Neutrophil (primary cell): ENCODE results near the gene FLT1.

Experiments used
- H3K27ac ChIP-seq: fragments of 200-600 bp; sonication (generic); 2 replicates; pipeline ENCODE4 v1.5.1; 2016; ENCODE audit warnings: mild to moderate bottlenecking, moderate library complexity
- H3K27me3 ChIP-seq: fragments of 200-600 bp; sonication (generic); 2 replicates; pipeline ENCODE4 v1.6.0; 2016; ENCODE audit warnings: mild to moderate bottlenecking
- H3K36me3 ChIP-seq: fragments of 200-600 bp; sonication (generic); 2 replicates; pipeline ENCODE4 v1.5.1; 2017
- H3K4me1 ChIP-seq, 2 experiments: fragments of 200-600 bp in 1 of 2; sonication (generic) in 1 of 2; 1 replicate in 1 of 2; 2 replicates in 1 of 2; pipeline versions ENCODE4 v1.5.1 to v1.6.1; 2013 to 2016; ENCODE audit warnings: low read depth in 1 of 2, low read length in 1 of 2, mild to moderate bottlenecking in 1 of 2, moderate library complexity in 1 of 2; ENCODE audit not compliant: control insufficient read depth in 1 of 2, insufficient read depth in 1 of 2
- H3K4me3 ChIP-seq, 2 experiments: fragments of 200-600 bp in 1 of 2; sonication (generic) in 1 of 2; 1 replicate in 1 of 2; 2 replicates in 1 of 2; pipeline ENCODE4 v1.5.1; 2013 to 2016; ENCODE audit warnings: low read depth in 1 of 2, low read length in 1 of 2, mild to moderate bottlenecking in 1 of 2, moderate library complexity in 1 of 2
- H3K9me3 ChIP-seq: fragments of 200-600 bp; sonication (generic); 2 replicates; pipeline ENCODE4 v1.5.1; 2016
- CTCF ChIP-seq: fragments of 200-600 bp; sonication (generic); IDR thresholded peaks from 2 replicates; pipeline ENCODE4 v1.5.1; 2016; ENCODE audit warnings: antibody characterized with exemption

Gene FLT1

GRCh38 chr13:28370448-28370847, 124.5 kb downstream of the FLT1 start:
- no peaks in the 10 kb centered on the region for H3K36me3 ChIP-seq
- H3K9me3 ChIP-seq: no peaks in the 10 kb centered on the region
- H3K4me3 ChIP-seq: no peak overlapping the region
- TF ChIP-seq CTCF: no peak
- H3K27me3 ChIP-seq: peaks cover 52% of the 10 kb centered on the region
- H3K27ac ChIP-seq: no peak overlapping the region
- peaks cover 9 to 22% of the 10 kb centered on the region in 2 experiments for H3K4me1 ChIP-seq

GRCh38 chr13:28358708-28359107, 136.2 kb downstream of the FLT1 start:
- no peaks in the 10 kb centered on the region for H3K4me1 ChIP-seq
- H3K9me3 ChIP-seq: no peaks in the 10 kb centered on the region
- H3K36me3 ChIP-seq: no peaks in the 10 kb centered on the region
- peaks cover 75% of the 10 kb centered on the region for H3K27me3 ChIP-seq
- no peak overlapping the region for H3K4me3 ChIP-seq
- no peak overlapping the region for H3K27ac ChIP-seq
- no peak for TF ChIP-seq CTCF

- TF ChIP-seq CTCF: no peak
- H3K36me3 ChIP-seq: no peaks in the 10 kb centered on the region
- no peak overlapping the region for H3K4me3 ChIP-seq
- no peaks in the 10 kb centered on the region for H3K9me3 ChIP-seq
- H3K4me1 ChIP-seq: no peaks in the 10 kb centered on the region
- no peak overlapping the region for H3K27ac ChIP-seq
- H3K27me3 ChIP-seq: peaks cover 73% of the 10 kb centered on the region
Observed at GRCh38 chr13:28357911-28358433, 137.0 kb downstream of the FLT1 start.

GRCh38 chr13:28357247-28357825, 137.6 kb downstream of the FLT1 start:
- Histone ChIP-seq H3K4me1 (no peaks in the 10 kb centered on the region), H3K36me3 (no peaks in the 10 kb centered on the region), H3K9me3 (no peaks in the 10 kb centered on the region), H3K27ac (no peak overlapping the region), H3K4me3 (no peak overlapping the region), H3K27me3 (peaks cover 73% of the 10 kb centered on the region)
- TF ChIP-seq CTCF: no peak

- no peak overlapping the region for H3K27ac ChIP-seq
- no peak overlapping the region for H3K4me3 ChIP-seq
Observed at GRCh38 chr13:28356561-28357021, 138.3 kb downstream of the FLT1 start.

More at GRCh38 chr13:28356561-28357021, 138.3 kb downstream of the FLT1 start:
- H3K36me3 ChIP-seq: no peaks in the 10 kb centered on the region
- H3K27me3 ChIP-seq: peaks cover 73% of the 10 kb centered on the region
- H3K4me1 ChIP-seq: no peaks in the 10 kb centered on the region
- no peaks in the 10 kb centered on the region for H3K9me3 ChIP-seq
- no peak for TF ChIP-seq CTCF
